GM19193 (cell line): ENCODE measurements around the gene DUSP15.

Experiments
- POLR2A ChIP-seq: IDR thresholded peaks from 4 replicates; pipeline ENCODE4 v1.6.1; 2011; ENCODE audit not compliant: insufficient read depth, insufficient read length; ENCODE audit errors: extremely low read depth

The DUSP15 gene

DNA sequence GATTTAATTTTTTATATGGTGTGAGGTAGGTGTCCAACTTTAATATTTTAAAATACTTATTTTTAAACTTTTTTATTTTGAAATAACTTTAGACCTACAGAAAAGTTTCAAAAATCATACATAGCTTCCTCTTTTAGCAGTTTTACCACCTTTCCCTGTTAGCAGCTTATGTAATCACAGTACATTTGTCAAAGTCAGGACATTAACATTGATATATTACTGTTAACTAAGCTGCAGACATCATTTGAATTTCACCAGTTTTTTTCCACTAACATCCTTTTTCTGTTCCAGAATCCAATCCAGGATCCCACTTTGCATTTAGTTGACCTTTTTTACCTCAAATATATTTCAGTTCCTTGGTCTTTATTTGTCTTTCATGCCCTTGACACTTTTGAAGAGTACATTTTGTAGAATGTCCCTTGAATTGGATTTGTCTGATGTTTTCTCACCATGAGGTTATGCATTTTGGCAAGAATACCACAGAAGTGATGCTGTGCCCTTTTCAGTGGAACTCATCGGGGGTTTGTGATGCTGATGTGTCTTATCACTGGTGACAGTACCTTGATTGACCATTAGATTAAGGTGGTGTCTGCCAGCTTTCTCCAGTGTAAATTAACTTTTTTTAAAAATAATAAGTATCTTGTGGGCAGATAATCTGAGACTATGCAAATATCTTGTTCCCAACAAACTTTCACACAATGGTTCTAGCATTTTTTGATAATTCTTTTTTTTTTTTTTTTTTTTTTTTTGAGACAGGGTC, 33.5 kb upstream of the DUSP15 start:
- no peak for TF ChIP-seq POLR2A

DNA sequence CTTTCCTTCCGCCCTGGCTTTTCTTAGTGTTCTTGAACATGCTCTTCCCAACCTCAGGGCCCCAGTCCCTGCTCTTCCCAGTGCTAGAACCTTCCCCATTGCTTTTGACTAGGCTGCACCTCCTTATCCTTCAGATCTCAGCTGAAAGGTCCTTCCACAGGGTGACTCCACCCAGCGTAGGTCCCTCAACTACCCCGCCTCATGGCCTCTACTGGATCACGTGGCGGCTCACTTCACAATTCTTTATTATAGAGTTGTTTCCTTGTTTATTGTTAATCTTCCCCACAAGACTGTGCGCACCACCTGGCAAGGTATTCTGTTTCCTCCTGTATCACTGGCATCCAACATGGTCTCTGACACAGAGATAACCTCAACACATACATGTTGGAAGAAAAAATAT, 31.3 kb upstream of the DUSP15 start:
- TF ChIP-seq POLR2A = no peak

DNA sequence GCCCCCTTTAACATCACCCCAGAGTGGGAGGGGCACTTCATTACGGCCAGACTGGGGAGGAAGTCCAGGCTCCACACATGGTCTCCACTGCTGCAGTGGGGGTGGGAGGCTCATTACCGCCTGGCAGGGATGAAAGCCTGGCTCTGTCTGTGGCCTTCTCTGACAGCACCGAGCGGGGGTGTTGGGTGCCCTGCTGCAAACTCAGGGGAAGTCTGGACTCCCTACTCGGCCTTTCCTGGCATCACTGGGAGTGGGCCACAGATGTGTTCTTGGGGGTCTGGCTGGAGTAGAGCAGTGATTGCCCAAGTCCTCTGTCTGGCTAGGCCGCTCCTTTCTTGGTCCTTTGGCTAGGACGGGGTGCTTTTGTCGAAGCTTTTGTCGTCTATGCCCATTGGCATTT, 27.2 kb upstream of the DUSP15 start:
- no peak for TF ChIP-seq POLR2A

DNA sequence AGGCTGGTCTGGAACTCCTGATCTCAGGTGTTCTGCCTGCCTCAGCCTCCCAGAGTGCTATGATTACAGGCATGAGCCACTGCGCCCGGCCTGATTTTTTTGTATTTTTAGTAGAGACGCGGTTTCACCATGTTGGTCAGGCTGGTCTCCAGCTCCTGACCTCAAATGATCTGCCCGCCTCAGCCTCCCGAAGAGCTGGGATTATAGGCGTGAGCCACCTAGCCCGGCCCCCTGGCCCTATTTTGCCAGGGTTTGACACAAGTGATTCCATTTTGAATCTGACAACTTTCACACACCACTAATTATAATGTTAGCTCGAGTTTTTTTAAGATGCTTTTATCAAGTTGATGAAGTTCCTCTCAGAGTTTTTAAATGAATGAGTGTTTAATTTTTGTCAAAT, 25.7 kb upstream of the DUSP15 start:
- TF ChIP-seq POLR2A = no peak

DNA sequence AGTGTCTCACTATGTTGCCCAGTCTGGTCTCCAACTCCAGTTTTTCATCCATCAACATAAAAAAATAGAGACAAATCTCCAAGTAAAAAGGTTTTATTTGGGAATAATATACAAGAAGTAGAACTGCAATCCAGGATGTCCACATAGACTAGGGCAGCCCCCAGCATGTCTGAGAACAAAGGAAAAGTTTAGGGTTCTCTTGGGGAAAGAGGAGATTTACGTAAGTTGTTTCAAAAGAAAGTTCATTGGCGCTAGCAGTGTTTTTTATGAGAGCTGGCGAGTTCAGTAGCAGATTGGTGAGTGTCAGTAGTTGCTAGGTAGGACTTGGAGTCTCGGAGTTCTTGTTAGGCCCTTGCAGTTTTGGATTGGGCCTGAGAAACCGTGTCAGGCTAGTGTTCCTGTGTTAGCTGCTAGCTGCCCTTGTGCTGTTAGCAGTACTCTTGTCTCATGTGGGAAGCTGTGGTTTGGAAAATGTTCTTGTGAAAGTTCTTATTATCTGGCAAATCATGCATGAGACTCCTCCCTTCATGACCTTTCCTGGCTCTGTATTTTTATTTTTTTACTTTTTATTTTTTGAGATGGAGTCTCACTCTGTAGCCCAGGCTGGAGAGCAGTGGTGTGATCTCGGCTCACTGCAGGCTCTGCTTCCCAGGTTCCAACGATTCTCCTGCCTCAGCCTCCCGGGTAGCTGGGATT, 24.8 kb upstream of the DUSP15 start:
- no peak for TF ChIP-seq POLR2A

DNA sequence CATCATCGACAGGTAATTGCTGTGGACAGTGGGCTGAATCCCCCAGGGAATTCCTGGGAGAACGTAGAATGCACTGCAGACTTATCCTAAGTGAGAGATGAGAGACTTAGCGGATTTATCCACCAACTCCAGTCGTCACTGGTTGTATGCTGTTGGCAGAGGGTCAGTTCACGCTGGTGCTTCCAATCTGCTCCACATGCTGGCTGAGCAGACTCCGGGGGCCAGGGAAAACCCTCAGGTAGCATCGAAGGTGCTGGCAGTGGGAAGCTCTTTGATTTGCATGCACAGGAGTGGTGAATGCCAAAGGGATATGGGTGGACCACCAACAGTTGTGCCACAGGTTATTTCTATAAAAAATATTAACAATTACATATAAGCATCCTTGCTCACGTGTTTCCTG, 20.3 kb upstream of the DUSP15 start:
- no peak for TF ChIP-seq POLR2A

DNA sequence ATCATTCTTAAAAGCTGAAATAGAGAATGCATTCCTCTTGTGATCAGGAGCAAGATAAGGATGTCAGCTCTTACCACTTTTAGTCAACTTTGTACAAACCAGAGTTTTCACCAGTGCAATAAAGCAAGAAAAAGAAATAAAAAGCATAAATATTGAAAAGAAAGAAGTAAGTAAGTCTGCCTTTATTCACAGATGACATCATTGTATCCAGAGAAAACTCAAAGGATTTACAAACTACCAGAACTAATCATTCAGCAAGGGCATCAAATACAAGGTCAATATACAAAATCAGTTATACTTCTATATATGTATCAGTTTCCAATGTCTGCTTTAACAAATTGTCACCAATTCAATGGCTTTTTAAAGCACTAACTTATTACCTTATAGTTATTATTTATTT, 13.5 kb upstream of the DUSP15 start:
- TF ChIP-seq POLR2A = no peak

DNA sequence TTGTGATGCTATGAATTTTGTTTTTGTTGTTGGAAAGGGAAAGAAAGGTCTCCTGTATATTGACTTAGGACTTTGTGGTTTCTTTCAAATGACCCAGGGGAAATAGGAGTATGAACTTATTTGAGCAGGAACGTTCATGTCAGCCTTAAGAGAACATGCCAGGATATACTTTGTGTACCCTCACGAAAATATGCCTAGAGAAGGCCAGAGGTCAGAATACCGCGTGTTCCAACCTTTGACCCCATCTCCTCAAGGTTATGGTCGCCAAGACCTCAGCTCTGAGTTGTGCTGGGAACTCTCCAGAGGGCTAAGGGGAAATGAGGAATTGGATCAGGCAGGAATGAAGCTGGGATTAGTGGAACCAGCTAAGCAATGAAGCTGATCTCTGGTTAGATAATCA, 11.6 kb upstream of the DUSP15 start:
- no peak for TF ChIP-seq POLR2A

DNA sequence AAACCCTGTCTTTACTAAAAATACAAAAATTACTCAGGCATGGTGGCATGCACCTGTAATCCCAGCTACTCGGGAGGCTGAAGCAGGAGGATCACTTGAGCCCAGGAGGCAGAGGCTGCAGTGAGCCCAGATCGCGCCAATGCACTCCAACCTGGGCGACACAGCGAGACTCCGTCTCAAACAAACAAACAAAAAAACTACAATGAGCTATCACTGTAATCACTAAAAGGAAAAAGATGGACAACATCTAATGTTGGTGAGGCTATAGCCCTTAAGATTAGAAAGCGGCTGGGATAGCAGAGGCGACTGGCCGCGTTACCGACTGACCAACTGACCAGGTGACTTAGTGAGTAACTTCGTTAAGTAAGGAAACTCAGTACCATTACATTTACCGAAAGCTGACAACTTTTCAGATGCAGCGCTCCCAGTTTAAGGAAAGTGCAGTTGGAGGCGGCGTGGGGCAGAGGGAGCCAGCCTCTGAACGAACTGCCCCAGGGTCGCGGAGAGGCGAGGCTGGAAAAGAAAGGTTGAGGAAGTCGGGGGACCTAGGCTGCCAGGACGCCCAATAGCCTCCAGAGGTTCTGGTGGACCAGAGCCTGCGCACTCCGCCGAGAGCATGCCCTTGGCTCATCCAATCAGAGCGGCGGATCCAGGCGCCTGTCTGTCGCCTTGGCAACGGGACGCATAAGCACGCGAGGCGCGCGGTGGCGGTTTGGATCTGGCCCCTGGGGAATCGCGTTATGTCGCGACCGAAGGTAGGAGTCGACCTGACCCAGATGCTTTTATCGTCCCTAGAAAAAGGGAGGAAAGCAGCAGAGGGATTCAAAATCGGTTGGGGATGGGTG, 9.0 kb upstream of the DUSP15 start:
- peak; percentile 19 for TF ChIP-seq POLR2A

DNA sequence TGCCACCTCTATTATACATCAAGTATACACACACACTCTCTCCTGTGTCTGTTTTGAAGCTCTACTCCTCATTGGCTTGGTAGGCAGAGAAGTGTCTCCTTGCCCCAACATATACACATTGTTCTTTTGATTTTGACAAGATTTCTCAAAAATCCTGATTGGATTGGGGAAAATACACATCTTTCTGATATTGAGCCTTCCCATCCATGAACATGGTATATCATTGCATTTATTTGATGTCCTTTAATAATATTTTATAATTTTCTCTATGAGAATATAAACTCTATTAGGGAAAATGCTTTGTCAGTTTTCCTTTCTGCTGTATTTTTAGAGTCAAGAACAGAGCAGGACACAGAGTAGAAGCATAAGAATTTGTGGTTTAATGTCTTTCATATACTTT, 7.4 kb upstream of the DUSP15 start:
- TF ChIP-seq POLR2A = no peak

DNA sequence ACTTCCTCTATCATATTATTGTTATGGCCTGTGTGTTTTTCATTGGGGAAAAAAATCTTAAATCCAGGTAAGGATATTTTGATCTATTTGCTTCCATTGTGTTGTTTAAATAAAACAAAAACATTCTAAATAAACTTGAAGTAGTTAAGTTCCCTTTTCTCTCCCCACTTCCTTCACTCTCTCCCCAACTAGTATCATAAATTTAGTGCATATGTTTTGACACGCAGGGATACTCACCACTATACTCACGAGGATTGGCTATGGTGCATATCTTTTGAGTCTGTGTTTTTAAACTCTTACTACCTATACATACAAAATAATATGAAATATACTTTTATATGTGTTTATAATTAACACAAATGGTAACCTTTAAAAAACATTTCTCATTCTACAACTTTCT, 5.3 kb upstream of the DUSP15 start:
- TF ChIP-seq POLR2A = no peak

DNA sequence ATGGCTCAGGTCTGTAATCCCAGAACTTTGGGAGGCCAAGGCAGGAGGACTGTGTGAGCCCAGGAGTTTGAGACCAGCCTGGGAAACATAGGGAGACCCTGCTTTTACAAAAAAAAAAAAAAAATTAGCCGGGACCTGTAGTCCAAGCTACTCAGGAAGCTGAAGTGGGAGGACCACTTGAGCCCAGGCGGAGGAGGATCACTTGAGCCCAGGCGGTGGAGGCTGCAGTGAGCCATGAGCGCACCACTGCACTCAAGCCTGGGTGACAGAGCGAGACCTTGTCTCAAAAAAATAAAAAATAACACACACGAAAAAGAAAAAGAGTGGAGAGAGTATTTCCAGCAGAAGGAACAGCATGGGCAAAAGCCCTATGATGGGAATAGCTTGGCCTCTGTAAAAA, 2.1 kb upstream of the DUSP15 start:
- TF ChIP-seq POLR2A = no peak

DNA sequence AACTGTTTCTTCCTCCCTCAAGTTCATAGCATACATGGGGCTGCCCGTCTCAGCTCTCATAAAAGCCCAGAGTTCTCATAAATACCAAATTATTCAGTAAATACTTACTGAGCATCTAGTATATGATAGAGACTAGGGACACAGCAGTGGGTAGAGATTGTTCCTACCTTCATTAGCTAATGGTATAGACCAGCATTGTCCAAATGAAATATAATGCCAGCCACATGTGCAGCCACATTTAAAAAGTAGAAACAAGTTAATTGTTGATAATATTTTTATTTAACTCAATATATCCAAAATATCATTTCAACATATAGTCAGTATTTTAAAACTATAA, 1.3 kb upstream of the DUSP15 start:
- TF ChIP-seq POLR2A = no peak

DNA sequence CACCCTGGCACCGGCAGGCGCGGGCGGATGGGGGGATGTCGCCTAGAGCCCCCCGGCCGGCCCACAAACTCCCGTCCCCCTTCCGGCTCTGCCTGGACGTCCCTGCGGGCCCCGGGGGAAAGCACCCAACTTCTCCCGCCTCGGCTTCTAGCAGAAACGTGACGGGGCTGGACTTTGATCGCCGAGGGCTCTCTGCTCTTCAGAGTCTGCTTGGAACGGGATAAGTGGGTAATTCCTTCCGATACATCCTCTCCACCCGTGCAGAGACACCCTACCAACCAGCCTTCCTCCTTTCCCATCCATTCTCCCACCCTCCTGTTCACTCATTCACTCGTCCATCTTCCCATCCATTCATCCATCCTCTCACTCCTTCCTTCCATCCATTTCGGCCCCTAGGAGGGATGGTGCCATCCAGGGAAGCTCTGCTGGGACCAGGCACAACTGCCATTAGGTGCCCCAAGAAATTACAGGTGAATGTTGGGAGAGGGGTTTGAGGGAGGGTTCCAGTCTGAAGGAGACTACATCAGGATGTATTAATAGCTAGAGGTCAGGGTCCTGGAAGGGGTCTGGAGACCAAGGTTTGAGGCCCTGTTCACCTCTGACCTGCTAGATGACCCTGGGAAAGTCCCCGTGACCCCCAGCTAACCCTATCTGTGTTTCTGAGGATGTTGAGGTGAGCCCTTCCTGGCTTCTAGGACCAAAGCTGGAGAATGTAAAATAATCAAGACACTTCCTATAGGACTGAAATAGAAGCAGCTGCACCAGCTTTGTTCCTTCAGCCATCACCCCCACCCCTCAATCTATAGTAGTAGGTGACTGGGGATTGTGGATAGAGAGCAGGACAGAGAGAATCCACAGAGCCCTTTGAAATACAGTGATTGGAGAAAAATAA, 645 bp upstream of the DUSP15 start:
- TF ChIP-seq POLR2A = no peak

DNA sequence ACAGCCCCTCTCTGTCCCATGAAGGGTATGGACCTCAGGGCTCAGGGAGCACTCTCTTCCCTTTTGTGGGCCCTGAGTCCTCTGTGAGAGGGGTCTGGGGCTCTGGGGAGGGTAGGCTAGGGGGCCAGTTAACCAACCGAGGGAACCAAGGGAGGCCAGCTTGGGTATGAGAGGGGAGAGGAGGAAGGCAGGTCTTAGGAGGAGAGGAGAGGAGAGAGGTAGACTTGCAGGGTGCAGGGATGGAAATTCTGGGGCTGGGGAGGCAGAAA, 720 bp downstream of the DUSP15 start:
- no peak for TF ChIP-seq POLR2A
